Parathyroid adenoma (tissue), 2 donors: ENCODE measurements around the gene SNTG2.

Source experiments
- H2AFZ ChIP-seq: fragments of 300-600 bp; sonication (generic); one replicate; pipeline ENCODE4 v1.7.0; 2017; ENCODE audit warnings: antibody characterized with exemption, mild to moderate bottlenecking
- H3K27ac ChIP-seq: fragments of 300-600 bp; sonication (generic); one replicate; pipeline ENCODE4 v1.7.0; 2017
- H3K27me3 ChIP-seq: fragments of 300-600 bp; sonication (generic); one replicate; pipeline ENCODE4 v1.7.0; 2017; ENCODE audit warnings: low read length; ENCODE audit not compliant: control insufficient read depth, insufficient read depth
- H3K36me3 ChIP-seq: fragments of 300-600 bp; sonication (generic); one replicate; pipeline ENCODE4 v1.7.0; 2017; ENCODE audit warnings: low read length; ENCODE audit not compliant: control insufficient read depth, insufficient read depth
- H3K4me1 ChIP-seq: fragments of 300-600 bp; sonication (generic); one replicate; pipeline ENCODE4 v1.7.0; 2017; ENCODE audit warnings: control low read depth
- H3K4me2 ChIP-seq: fragments of 300-600 bp; sonication (generic); one replicate; pipeline ENCODE4 v1.7.0; 2017; ENCODE audit warnings: low read length
- H3K4me3 ChIP-seq: fragments of 300-600 bp; sonication (generic); one replicate; pipeline ENCODE4 v1.7.0; 2017; ENCODE audit warnings: low read depth, low read length
- H3K79me2 ChIP-seq: fragments of 300-600 bp; sonication (generic); one replicate; pipeline ENCODE4 v1.7.0; 2017; ENCODE audit warnings: control low read depth
- H3K9ac ChIP-seq: fragments of 300-600 bp; sonication (generic); one replicate; pipeline ENCODE4 v1.7.0; 2017; ENCODE audit warnings: mild to moderate bottlenecking
- H3K9me3 ChIP-seq: fragments of 300-600 bp; sonication (generic); one replicate; pipeline ENCODE4 v1.7.0; 2017; ENCODE audit warnings: low read length; ENCODE audit not compliant: control insufficient read depth
- CTCF ChIP-seq: fragments of 300-600 bp; sonication (generic); IDR thresholded peaks from one replicate; pipeline ENCODE4 v1.7.0; 2017; ENCODE audit warnings: antibody characterized with exemption, mild to moderate bottlenecking
- donor health status: primary hyperparathyroidism.

SNTG2 gene

DNA sequence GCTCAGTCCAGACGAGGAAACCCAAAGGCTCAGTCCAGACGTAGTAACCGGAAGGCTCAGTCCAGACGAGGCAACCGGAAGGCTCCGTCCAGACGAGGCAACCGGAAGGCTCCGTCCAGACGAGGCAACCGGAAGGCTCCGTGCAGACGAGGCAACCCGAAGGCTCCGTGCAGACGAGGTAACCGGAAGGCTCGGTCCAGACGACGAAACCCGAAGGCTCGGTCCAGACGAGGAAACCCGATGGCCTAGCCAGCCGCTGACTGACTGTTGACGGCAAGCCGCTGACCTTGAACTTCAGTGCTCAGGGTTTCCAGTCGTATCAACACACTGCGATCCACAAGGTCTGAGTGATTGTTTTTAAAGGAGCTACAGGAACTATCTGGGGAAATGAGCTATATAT is 312.0 kb downstream of the SNTG2 start:
- H3K4me3 ChIP-seq, result no peak overlapping the region
- no peak overlapping the region for H3K9ac ChIP-seq
- TF ChIP-seq CTCF, result no peak

DNA sequence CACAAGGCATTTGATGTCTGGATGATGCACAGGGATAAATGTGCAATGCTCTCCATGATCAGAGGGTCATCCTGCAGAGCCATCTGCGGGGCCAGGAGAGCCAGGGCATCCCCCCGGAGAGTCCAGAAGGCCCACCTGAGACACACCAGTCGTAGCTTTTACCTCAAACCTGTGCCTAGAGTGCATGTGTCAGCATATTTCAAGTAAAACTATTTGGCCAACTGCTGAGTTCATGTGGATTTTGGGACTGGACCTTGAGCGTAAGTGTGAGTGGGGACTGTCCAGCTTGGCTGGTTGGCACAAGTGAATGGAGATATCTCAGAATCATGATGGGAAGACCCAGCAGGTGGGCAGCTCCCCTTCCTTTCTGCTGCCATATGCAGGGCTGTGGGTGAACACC is 314.8 kb downstream of the SNTG2 start:
- Histone ChIP-seq H3K36me3 (no peaks in the 10 kb centered on the region), H3K9me3 (no peaks in the 10 kb centered on the region), H3K9ac (no peak overlapping the region), H3K4me3 (no peak overlapping the region), H3K27ac (no peak overlapping the region), H2AFZ (no peak overlapping the region), H3K4me1 (no peaks in the 10 kb centered on the region), H3K79me2 (no peaks in the 10 kb centered on the region), H3K27me3 (no peaks in the 10 kb centered on the region), H3K4me2 (no peak overlapping the region)
- no peak for TF ChIP-seq CTCF

More for the DNA sequence above, 312.0 kb downstream of the SNTG2 start:
- no peaks in the 10 kb centered on the region for H3K79me2 ChIP-seq
- H2AFZ ChIP-seq, result no peak overlapping the region
- H3K27ac ChIP-seq, result no peak overlapping the region
- H3K9me3 ChIP-seq, result no peaks in the 10 kb centered on the region
- H3K4me1 ChIP-seq, result no peaks in the 10 kb centered on the region
- H3K4me2 ChIP-seq, result no peak overlapping the region
- no peaks in the 10 kb centered on the region for H3K36me3 ChIP-seq
- no peaks in the 10 kb centered on the region for H3K27me3 ChIP-seq

DNA sequence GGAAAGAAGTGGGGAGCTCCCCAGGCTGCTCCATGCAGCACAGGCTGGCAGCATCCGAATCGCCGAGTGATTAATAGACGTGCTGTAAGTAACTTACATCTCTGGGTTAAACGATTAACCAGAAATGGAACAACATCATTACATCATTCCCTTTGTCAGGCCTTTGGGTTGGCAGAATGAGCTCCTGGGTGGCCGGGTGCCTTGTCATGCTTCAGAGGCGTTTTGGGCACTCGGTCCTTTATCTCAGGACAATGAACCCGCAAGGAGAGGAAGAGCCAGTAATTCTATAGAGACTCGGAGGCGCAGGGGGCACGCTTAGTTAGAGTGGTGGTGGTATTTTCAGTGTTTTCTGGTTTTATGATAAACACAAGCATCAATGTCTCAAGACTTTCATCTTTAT is 315.7 kb downstream of the SNTG2 start:
- H3K4me3 ChIP-seq, result no peak overlapping the region
- H3K4me1 ChIP-seq, result no peaks in the 10 kb centered on the region
- H3K36me3 ChIP-seq, result no peaks in the 10 kb centered on the region
- no peak overlapping the region for H3K4me2 ChIP-seq
- no peaks in the 10 kb centered on the region for H3K79me2 ChIP-seq
- TF ChIP-seq CTCF, result no peak
- H3K27me3 ChIP-seq, result no peaks in the 10 kb centered on the region
- H3K9ac ChIP-seq, result no peak overlapping the region
- no peak overlapping the region for H3K27ac ChIP-seq
- no peak overlapping the region for H2AFZ ChIP-seq
- no peaks in the 10 kb centered on the region for H3K9me3 ChIP-seq

GRCh38 chr2:1268034-1268433 is 317.4 kb downstream of the SNTG2 start:
- Histone ChIP-seq H3K4me3 (no peak overlapping the region), H2AFZ (no peak overlapping the region), H3K36me3 (no peaks in the 10 kb centered on the region), H3K4me1 (no peaks in the 10 kb centered on the region), H3K27me3 (no peaks in the 10 kb centered on the region), H3K4me2 (no peak overlapping the region), H3K9ac (no peak overlapping the region), H3K9me3 (no peaks in the 10 kb centered on the region), H3K27ac (no peak overlapping the region), H3K79me2 (no peaks in the 10 kb centered on the region)
- no peak for TF ChIP-seq CTCF

DNA sequence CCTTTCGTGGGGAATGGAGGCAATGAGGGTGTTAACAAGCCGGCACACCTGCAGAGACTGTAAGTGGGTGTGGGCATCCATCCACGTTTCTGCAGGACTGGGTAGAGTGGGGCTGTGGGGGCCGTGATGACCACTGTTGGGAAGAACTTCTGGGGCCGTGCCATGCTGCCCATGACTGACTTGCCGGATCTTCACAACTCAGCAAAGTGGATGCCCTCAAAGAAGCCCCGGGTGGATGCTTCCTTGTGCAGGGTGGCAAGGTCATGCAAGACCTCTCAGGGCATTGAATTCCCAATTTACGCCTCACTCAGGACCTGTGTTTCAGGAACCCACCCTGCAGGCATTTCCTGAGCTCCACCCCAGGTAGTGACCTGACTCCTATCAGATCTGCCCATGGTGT is 319.2 kb downstream of the SNTG2 start:
- Histone ChIP-seq H3K4me3 (no peak overlapping the region), H3K27me3 (no peaks in the 10 kb centered on the region), H3K79me2 (no peaks in the 10 kb centered on the region), H3K9me3 (no peaks in the 10 kb centered on the region), H2AFZ (no peak overlapping the region), H3K36me3 (no peaks in the 10 kb centered on the region), H3K4me2 (no peak overlapping the region), H3K9ac (no peak overlapping the region), H3K4me1 (no peaks in the 10 kb centered on the region), H3K27ac (no peak overlapping the region)
- no peak for TF ChIP-seq CTCF
